VCaP (cell line): Measurements from ENCODE around the gene PRKG1.

Experiments used
- H3K27ac ChIP-seq: fragments of 450-650 bp; 2 replicates; pipeline ENCODE4 v1.5.1; 2017
- TF ChIP-seq, protein P1 (sequence below): fragments of 450-650 bp; conservative IDR thresholded peaks from 2 replicates; pipeline ENCODE4 v1.5.1; 2017; ENCODE audit warnings: mild to moderate bottlenecking, moderate library complexity

PRKG1 gene

DNA sequence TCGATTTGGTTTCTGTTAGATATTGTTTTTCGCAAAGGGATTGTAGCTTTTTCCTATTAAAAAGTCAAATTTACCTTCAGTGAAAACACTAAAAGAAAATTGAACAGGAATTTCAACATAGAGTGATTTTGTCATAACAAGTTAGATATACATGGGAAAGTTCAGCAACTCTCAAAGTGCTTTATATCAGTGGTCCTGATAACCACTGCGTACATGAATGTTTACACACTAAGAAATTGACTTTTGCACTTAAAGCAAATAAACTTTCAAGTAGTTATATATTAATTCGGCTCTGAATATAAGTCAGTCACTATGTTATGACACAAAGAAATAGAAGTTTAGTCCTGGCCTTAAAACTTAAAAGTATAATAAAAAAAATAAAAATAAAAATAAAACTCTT lies 1138.5 kb downstream of the PRKG1 start:
- H3K27ac ChIP-seq: peak overlapping the region; percentile 26; the same call in 1 of the 2 replicates
- TF ChIP-seq, protein P1, sequence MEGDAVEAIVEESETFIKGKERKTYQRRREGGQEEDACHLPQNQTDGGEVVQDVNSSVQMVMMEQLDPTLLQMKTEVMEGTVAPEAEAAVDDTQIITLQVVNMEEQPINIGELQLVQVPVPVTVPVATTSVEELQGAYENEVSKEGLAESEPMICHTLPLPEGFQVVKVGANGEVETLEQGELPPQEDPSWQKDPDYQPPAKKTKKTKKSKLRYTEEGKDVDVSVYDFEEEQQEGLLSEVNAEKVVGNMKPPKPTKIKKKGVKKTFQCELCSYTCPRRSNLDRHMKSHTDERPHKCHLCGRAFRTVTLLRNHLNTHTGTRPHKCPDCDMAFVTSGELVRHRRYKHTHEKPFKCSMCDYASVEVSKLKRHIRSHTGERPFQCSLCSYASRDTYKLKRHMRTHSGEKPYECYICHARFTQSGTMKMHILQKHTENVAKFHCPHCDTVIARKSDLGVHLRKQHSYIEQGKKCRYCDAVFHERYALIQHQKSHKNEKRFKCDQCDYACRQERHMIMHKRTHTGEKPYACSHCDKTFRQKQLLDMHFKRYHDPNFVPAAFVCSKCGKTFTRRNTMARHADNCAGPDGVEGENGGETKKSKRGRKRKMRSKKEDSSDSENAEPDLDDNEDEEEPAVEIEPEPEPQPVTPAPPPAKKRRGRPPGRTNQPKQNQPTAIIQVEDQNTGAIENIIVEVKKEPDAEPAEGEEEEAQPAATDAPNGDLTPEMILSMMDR: no peak

GRCh38 chr10:52213321-52213752 lies 1139.0 kb downstream of the PRKG1 start:
- TF ChIP-seq, protein P1: no peak
- no peak overlapping the region for H3K27ac ChIP-seq

GRCh38 chr10:52215745-52216361 lies 1141.6 kb downstream of the PRKG1 start:
- H3K27ac ChIP-seq: peak overlapping the region; percentile 62
- TF ChIP-seq, protein P1: peak; percentile 75

DNA sequence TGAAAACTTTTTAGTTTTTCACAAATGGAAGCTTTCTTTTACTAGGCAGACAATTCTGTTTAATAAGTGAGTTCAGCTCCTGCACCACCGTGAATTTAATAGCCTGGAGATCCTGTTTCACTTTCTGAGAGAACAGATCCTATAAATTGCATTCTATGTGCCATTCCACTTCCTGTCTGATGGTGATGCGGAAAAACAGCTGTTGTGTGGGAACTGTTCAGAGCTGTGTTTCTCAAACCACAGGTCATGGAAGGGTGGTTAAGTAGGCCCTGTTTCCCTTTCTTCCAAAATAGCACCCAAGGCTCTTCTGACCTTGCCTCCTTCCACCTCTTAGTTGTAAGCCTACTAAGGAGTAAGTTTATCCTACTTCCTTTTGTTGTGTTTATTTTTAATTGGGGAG lies 1142.6 kb downstream of the PRKG1 start:
- peak overlapping the region; percentile 62 for H3K27ac ChIP-seq
- TF ChIP-seq, protein P1: no peak

DNA sequence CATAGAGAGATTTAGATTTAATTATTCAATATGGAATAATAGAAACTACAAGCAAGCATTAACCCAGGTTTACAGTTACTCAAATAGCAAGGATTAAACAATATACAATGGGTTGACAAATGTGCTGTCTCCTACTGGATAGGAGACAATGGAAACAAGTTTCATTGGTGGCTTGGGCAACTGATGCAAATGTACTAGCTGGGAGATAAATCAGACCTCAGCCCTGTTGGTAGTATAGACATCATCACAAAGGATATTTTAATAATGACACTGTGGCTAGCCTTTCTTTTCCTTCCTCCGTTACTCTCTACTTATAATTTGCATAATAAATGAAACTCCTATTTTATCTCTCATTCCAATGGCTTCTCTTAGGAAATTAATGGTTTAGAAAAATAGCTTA lies 1143.2 kb downstream of the PRKG1 start:
- TF ChIP-seq, protein P1: no peak
- peak overlapping the region; percentile 62; the same call in 1 of the 2 replicates for H3K27ac ChIP-seq

GRCh38 chr10:52220947-52221346 lies 1146.7 kb downstream of the PRKG1 start:
- TF ChIP-seq, protein P1: no peak
- H3K27ac ChIP-seq: no peak overlapping the region

DNA sequence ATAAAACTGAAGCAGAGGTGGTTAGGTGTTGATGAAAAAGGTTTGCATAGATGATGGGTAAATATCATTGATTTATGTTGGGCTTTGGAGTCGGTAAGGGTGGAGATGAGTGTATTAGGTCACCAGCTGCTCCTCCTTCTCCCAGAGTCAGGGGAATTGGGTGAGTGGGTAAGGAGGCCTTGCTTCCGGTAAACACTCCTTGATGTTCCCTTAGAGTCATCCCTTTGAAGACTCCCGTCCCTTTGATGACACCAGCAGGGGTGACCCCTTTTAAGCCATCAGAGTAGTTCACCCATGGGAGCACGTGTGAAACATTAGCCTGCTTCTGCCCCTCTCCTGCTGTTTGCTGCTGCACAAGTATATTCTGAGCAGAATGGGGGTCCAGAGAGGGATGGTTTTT lies 1147.6 kb downstream of the PRKG1 start:
- H3K27ac ChIP-seq: no peak overlapping the region
- TF ChIP-seq, protein P1: no peak
